K562 (cell line): ENCODE data around the gene IP6K3.

Experiments used
- KDM5B ChIP-seq: fragments of 200-600 bp; sonication (generic); IDR thresholded peaks from 2 replicates; pipeline ENCODE4 v1.6.1; 2012; ENCODE audit warnings: low read depth, mild to moderate bottlenecking, moderate library complexity, low read length, control low read depth, inconsistent platforms; ENCODE audit not compliant: insufficient replicate concordance
- MYNN ChIP-seq, 2 experiments: sonication (generic); formaldehyde crosslinking in 1 of 2; IDR thresholded peaks; 2 replicates each; pipeline versions ENCODE4 v1.5.0 to v1.6.1; 2016 to 2020; ENCODE audit warnings: antibody characterized with exemption in 1 of 2, missing genetic modification reagents in 1 of 2
- NR2F6 ChIP-seq: fragments of 450-650 bp; formaldehyde crosslinking; IDR thresholded peaks from 2 replicates; pipeline ENCODE4 v1.4.0; 2020; ENCODE audit warnings: mild to moderate bottlenecking
- POLR2A ChIP-seq: fragments of 450-650 bp; conservative IDR thresholded peaks from 2 replicates; pipeline ENCODE4 v1.6.1; 2016
- SP1 ChIP-seq: sonication (generic); formaldehyde crosslinking; IDR thresholded peaks from 2 replicates; pipeline ENCODE4 v1.8.1; 2022; ENCODE audit warnings: mild to moderate bottlenecking, missing genetic modification reagents
- SREBF2 ChIP-seq: sonication (generic); formaldehyde crosslinking; IDR thresholded peaks from 2 replicates; pipeline ENCODE4 v1.4.0; 2020; ENCODE audit warnings: mild to moderate bottlenecking, missing genetic modification reagents
- U2AF1 ChIP-seq: fragments of 200-400 bp; formaldehyde crosslinking; optimal IDR thresholded peaks from 2 replicates; pipeline ENCODE3; 2017; ENCODE audit warnings: mild to moderate bottlenecking, low read depth, low read length, moderate library complexity
- YY1 ChIP-seq, 3 experiments: IDR thresholded peaks; 2 replicates each; pipeline ENCODE4 v1.6.1; 2011; ENCODE audit warnings: low read length in 2 of 3, mild to moderate bottlenecking in 2 of 3, moderate library complexity in 2 of 3, borderline replicate concordance in 1 of 3, control low read depth in 1 of 3, low read depth in 1 of 3; ENCODE audit not compliant: insufficient read depth in 3 of 3, insufficient replicate concordance in 2 of 3, control insufficient read depth in 1 of 3, insufficient read length in 1 of 3; ENCODE audit errors: extremely low read depth in 1 of 3
- TF ChIP-seq, protein P1 (sequence below): sonication (generic); formaldehyde crosslinking; IDR thresholded peaks from 2 replicates; pipeline ENCODE4 v1.8.1; 2022; ENCODE audit warnings: missing genetic modification reagents

- TF ChIP-seq YY1 (IDR thresholded peaks at IDR 0.05; ENCODE audit: borderline replicate concordance in 1 of 3, control insufficient read depth in 1 of 3, extremely low read depth in 1 of 3, insufficient read depth in 3 of 3, insufficient read length in 1 of 3, insufficient replicate concordance in 2 of 3, low read depth in 1 of 3, low read length in 2 of 3) (no peak), NR2F6 (CRISPR knock-in tag) (no peak), SREBF2 (no peak), POLR2A (no peak), MYNN (IDR thresholded peaks at IDR 0.05) (no peak), MYNN (CRISPR knock-in tag; IDR thresholded peaks at IDR 0.05) (no peak), KDM5B (no peak), SP1 (CRISPR knock-in tag) (no peak), U2AF1 (no peak)
- TF ChIP-seq, protein P1, sequence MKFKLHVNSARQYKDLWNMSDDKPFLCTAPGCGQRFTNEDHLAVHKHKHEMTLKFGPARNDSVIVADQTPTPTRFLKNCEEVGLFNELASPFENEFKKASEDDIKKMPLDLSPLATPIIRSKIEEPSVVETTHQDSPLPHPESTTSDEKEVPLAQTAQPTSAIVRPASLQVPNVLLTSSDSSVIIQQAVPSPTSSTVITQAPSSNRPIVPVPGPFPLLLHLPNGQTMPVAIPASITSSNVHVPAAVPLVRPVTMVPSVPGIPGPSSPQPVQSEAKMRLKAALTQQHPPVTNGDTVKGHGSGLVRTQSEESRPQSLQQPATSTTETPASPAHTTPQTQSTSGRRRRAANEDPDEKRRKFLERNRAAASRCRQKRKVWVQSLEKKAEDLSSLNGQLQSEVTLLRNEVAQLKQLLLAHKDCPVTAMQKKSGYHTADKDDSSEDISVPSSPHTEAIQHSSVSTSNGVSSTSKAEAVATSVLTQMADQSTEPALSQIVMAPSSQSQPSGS: no peak
Observed at GRCh38 chr6:33757113-33757512, 10.4 kb upstream of the IP6K3 start.
